Activated CD8-positive, alpha-beta memory T cell treated with anti-CD3 and anti-CD28 coated beads, Interleukin-2, amount 10 ng/mL, durations not matched to agents 7 days and 5 days (primary cell): ENCODE measurements around the gene FOXL1. TPM values are rescaled to one million over a fixed set of nuclear protein-coding genes. Genes with fewer than 3 reads are reported as not detected.

Source experiments
- ATAC-seq: fragments of 150-1000 bp; cut with Tn5 transposase; one replicate; pipeline ENCODE4 v1.10.0; 2021; ENCODE audit warnings: moderate library complexity
- CTCF ChIA-PET: fragments of 350-600 bp; sonication (Branson Sonifier 250); formaldehyde crosslinking; loops from one replicate; lab custom pipeline; 2021; ENCODE audit warnings: antibody characterized with exemption; lab: Charles Lee
- DNase-seq: peaks from one replicate; pipeline ENCODE4 v3.0.0-alpha.2; 2020
- H3K27ac Mint-ChIP-seq: one replicate; pipeline ENCODE4 v1.8.0; 2021; ENCODE audit warnings: mild to moderate bottlenecking, mixed read lengths
- H3K27me3 Mint-ChIP-seq: one replicate; pipeline ENCODE4 v1.8.0; 2021; ENCODE audit warnings: mixed read lengths
- H3K36me3 Mint-ChIP-seq: one replicate; pipeline ENCODE4 v1.8.0; 2021; ENCODE audit warnings: mild to moderate bottlenecking, mixed read lengths
- H3K4me1 Mint-ChIP-seq: one replicate; pipeline ENCODE4 v1.8.0; 2021; ENCODE audit warnings: mixed read lengths
- H3K4me3 Mint-ChIP-seq: one replicate; pipeline ENCODE4 v1.8.0; 2021; ENCODE audit warnings: mild to moderate bottlenecking, moderate library complexity, mixed read lengths
- H3K9me3 Mint-ChIP-seq: one replicate; pipeline ENCODE4 v1.8.0; 2022; ENCODE audit warnings: low read depth, mixed read lengths
- total RNA-seq, 2 experiments: library from RNA; stranded (reverse); gene quantifications; one replicate each; pipeline ENCODE4 v1.2.3, GENCODE V29; 2021

Gene FOXL1
- total RNA-seq, 2 experiments from 2014 or later = not detected

- ATAC-seq (no peak), DNase-seq (no peak)
- Mint-ChIP-seq H3K36me3 (no peaks in the 10 kb centered on the region), H3K9me3 (no peaks in the 10 kb centered on the region), H3K4me3 (no peak overlapping the region), H3K4me1 (peaks cover 8% of the 10 kb centered on the region), H3K27me3 (peaks cover 71% of the 10 kb centered on the region), H3K27ac (no peak overlapping the region)
- CTCF ChIA-PET = interaction anchor here (1.0 to 1.5 kb wide), 3 partner anchors 11 to 487 kb away, joined by 3 to 7 read pairs (median 3); no protein-coding TSS in a partner anchor
Measured at GRCh38 chr16:86575095-86575685, 3.2 kb upstream of the FOXL1 start.

- H3K9me3 Mint-ChIP-seq = no peaks in the 10 kb centered on the region
- peaks cover 71% of the 10 kb centered on the region for H3K27me3 Mint-ChIP-seq
- CTCF ChIA-PET = interaction anchor here (0.7 to 1.5 kb wide), 6 partner anchors 11 to 645 kb away, joined by 3 to 7 read pairs (median 3); no protein-coding TSS in a partner anchor
- ATAC-seq = peak; percentile 69
- H3K4me1 Mint-ChIP-seq = peaks cover 8% of the 10 kb centered on the region
- no peaks in the 10 kb centered on the region for H3K36me3 Mint-ChIP-seq
- no peak overlapping the region for H3K27ac Mint-ChIP-seq
- DNase-seq = peak; percentile 62
- peak overlapping the region; percentile 49 for H3K4me3 Mint-ChIP-seq
Measured at GRCh38 chr16:86575754-86576557, 2.4 kb upstream of the FOXL1 start.

GRCh38 chr16:86576591-86577313 is 1.6 kb upstream of the FOXL1 start:
- Mint-ChIP-seq H3K4me3 (peak overlapping the region; percentile 49), H3K9me3 (no peaks in the 10 kb centered on the region), H3K27me3 (peaks cover 72% of the 10 kb centered on the region), H3K36me3 (no peaks in the 10 kb centered on the region), H3K4me1 (peaks cover 8% of the 10 kb centered on the region), H3K27ac (no peak overlapping the region)
- CTCF ChIA-PET = interaction anchor here (0.7 to 1.5 kb wide), 5 partner anchors 12 to 646 kb away, joined by 3 to 7 read pairs (median 3); no protein-coding TSS in a partner anchor
- no peak for DNase-seq
- no peak for ATAC-seq

GRCh38 chr16:86577314-86577971 is 906 bp upstream of the FOXL1 start:
- Mint-ChIP-seq H3K36me3 (no peaks in the 10 kb centered on the region), H3K4me1 (peaks cover 8% of the 10 kb centered on the region), H3K27me3 (peaks cover 72% of the 10 kb centered on the region), H3K9me3 (no peaks in the 10 kb centered on the region), H3K27ac (no peak overlapping the region), H3K4me3 (no peak overlapping the region)
- DNase-seq (no peak), ATAC-seq (no peak)
- CTCF ChIA-PET = no interaction called here

- DNase-seq (no peak), ATAC-seq (peak; percentile 20)
- Mint-ChIP-seq H3K36me3 (no peaks in the 10 kb centered on the region), H3K4me3 (no peak overlapping the region), H3K27ac (no peak overlapping the region), H3K9me3 (no peaks in the 10 kb centered on the region), H3K4me1 (peaks cover 8% of the 10 kb centered on the region), H3K27me3 (peaks cover 77% of the 10 kb centered on the region)
- CTCF ChIA-PET = interaction anchor here (0.8 kb wide), 1 partner anchor 14 kb away, joined by 3 read pairs; no protein-coding TSS in a partner anchor
Measured at GRCh38 chr16:86578611-86579267, 390 bp downstream of the FOXL1 start.

- H3K4me3 Mint-ChIP-seq = no peak overlapping the region
- DNase-seq = no peak
- peaks cover 8% of the 10 kb centered on the region for H3K4me1 Mint-ChIP-seq
- H3K27me3 Mint-ChIP-seq = peaks cover 72% of the 10 kb centered on the region
- no peak overlapping the region for H3K27ac Mint-ChIP-seq
- CTCF ChIA-PET = interaction anchor here (1.3 kb wide), 1 partner anchor 481 kb away, joined by 3 read pairs; no protein-coding TSS in a partner anchor
- H3K36me3 Mint-ChIP-seq = no peaks in the 10 kb centered on the region
- no peaks in the 10 kb centered on the region for H3K9me3 Mint-ChIP-seq
- no peak for ATAC-seq
Measured at GRCh38 chr16:86579268-86580062, 1.1 kb downstream of the FOXL1 start.

- Mint-ChIP-seq H3K4me3 (no peak overlapping the region), H3K27me3 (peaks cover 65% of the 10 kb centered on the region)
- ATAC-seq = no peak
Measured at GRCh38 chr16:86580063-86580790, 1.9 kb downstream of the FOXL1 start.

GRCh38 chr16:86580791-86581170 is 2.4 kb downstream of the FOXL1 start:
- Mint-ChIP-seq H3K4me1 (peaks cover 8% of the 10 kb centered on the region), H3K4me3 (no peak overlapping the region), H3K36me3 (no peaks in the 10 kb centered on the region), H3K27me3 (peaks cover 61% of the 10 kb centered on the region), H3K27ac (no peak overlapping the region), H3K9me3 (no peaks in the 10 kb centered on the region)
- DNase-seq = no peak
- ATAC-seq = no peak
- CTCF ChIA-PET = interaction anchor here (1.2 kb wide), 1 partner anchor 481 kb away, joined by 3 read pairs; no protein-coding TSS in a partner anchor

More at GRCh38 chr16:86580063-86580790, 1.9 kb downstream of the FOXL1 start:
- no peaks in the 10 kb centered on the region for H3K36me3 Mint-ChIP-seq
- H3K27ac Mint-ChIP-seq = no peak overlapping the region
- DNase-seq = no peak
- H3K4me1 Mint-ChIP-seq = peaks cover 8% of the 10 kb centered on the region
- CTCF ChIA-PET = interaction anchor here (1.2 to 1.3 kb wide), 2 partner anchors 481 to 482 kb away, joined by 3 read pairs; no protein-coding TSS in a partner anchor
- no peaks in the 10 kb centered on the region for H3K9me3 Mint-ChIP-seq

- Mint-ChIP-seq H3K36me3 (no peaks in the 10 kb centered on the region), H3K9me3 (no peaks in the 10 kb centered on the region), H3K27me3 (peaks cover 54% of the 10 kb centered on the region), H3K4me1 (peaks cover 5% of the 10 kb centered on the region), H3K4me3 (no peak overlapping the region), H3K27ac (no peak overlapping the region)
- CTCF ChIA-PET = no interaction called here
- DNase-seq (no peak), ATAC-seq (no peak)
Measured at GRCh38 chr16:86581458-86581857, 3.1 kb downstream of the FOXL1 start.

GRCh38 chr16:86584071-86584685 is 5.8 kb downstream of the FOXL1 start:
- H3K27ac Mint-ChIP-seq = no peak overlapping the region
- CTCF ChIA-PET = interaction anchor here (1.0 kb wide), 1 partner anchor 19 kb away, joined by 3 read pairs; no protein-coding TSS in a partner anchor
- no peaks in the 10 kb centered on the region for H3K4me1 Mint-ChIP-seq
- ATAC-seq = no peak
- H3K4me3 Mint-ChIP-seq = no peak overlapping the region
- H3K36me3 Mint-ChIP-seq = no peaks in the 10 kb centered on the region
- H3K9me3 Mint-ChIP-seq = no peaks in the 10 kb centered on the region
- DNase-seq = no peak
- peaks cover 32% of the 10 kb centered on the region for H3K27me3 Mint-ChIP-seq
